ENCODE measurements around the gene PLEKHA5.
"Not testable (repeated sequence)": the region's sequence is repeated elsewhere in the genome, so short reads cannot be mapped to it uniquely, and the experiment has no call there.

Gene PLEKHA5, protein sequence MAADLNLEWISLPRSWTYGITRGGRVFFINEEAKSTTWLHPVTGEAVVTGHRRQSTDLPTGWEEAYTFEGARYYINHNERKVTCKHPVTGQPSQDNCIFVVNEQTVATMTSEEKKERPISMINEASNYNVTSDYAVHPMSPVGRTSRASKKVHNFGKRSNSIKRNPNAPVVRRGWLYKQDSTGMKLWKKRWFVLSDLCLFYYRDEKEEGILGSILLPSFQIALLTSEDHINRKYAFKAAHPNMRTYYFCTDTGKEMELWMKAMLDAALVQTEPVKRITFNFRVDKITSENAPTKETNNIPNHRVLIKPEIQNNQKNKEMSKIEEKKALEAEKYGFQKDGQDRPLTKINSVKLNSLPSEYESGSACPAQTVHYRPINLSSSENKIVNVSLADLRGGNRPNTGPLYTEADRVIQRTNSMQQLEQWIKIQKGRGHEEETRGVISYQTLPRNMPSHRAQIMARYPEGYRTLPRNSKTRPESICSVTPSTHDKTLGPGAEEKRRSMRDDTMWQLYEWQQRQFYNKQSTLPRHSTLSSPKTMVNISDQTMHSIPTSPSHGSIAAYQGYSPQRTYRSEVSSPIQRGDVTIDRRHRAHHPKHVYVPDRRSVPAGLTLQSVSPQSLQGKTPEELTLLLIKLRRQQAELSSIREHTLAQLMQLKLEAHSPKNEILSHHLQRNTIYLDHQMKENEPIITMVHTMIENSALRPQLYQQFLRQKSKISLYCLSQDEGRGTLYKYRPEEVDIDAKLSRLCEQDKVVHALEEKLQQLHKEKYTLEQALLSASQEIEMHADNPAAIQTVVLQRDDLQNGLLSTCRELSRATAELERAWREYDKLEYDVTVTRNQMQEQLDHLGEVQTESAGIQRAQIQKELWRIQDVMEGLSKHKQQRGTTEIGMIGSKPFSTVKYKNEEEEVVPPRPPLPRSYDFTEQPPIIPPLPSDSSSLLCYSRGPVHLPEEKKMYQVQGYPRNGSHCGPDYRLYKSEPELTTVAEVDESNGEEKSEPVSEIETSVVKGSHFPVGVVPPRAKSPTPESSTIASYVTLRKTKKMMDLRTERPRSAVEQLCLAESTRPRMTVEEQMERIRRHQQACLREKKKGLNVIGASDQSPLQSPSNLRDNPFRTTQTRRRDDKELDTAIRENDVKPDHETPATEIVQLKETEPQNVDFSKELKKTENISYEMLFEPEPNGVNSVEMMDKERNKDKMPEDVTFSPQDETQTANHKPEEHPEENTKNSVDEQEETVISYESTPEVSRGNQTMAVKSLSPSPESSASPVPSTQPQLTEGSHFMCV

GRCh38 chr12:19129486-19130223, at the start of gene PLEKHA5:
TSS of gene PLEKHA5 (plus strand) at chr12:19129733. CDS start at chr12:19129800, 67 bp downstream.
- peak; percentile 82 for DNase-seq (ENCODE audit: low read depth)

GRCh38 chr12:19080918-19081317, 48.6 kb upstream of the PLEKHA5 start:
- DNase-seq (ENCODE audit: low read depth) = no peak

GRCh38 chr12:19082365-19082911, 47.1 kb upstream of the PLEKHA5 start:
- no peak for DNase-seq (ENCODE audit: low read depth)

DNA sequence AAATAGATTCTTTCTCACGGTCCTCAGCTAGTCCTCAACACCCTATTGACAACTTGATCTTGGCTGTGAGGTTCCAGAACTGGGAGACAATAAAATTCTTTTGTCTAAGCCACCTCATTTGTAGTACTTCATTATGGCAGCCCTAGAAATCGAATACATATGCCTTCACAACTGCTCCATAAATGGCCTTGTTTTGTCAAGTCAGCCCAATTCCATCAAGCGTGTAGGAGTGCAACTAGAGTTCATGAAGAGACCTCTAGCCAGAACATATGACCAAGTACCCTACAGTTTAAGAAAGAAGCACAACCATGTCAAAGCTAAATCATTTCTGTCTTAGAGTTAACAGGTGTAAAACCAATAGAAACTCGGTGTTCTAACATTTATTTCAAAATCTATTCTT, 45.0 kb upstream of the PLEKHA5 start:
- DNase-seq (ENCODE audit: low read depth) = no peak

DNA sequence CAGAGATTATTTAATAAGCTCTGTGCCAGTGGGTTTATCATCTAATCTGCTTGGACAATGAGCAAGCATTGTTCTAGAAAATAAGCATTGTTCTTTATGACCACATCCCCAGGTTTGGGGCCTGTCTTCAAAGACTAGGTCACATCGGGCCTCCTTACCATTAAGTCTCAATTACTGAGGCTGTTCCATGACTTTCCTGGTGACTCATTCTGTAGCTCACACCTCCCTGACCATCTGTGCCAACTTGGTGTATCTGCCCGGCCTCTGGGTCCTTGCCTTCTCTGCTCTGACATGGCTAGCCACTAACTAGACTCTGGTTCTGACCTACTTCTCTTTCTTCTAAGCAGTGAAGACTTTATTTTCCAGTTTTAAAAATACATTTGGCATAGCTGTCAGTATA, 44.4 kb upstream of the PLEKHA5 start:
- peak; percentile 9 for DNase-seq (ENCODE audit: low read depth)

- DNase-seq (ENCODE audit: low read depth) = no peak
Observed at GRCh38 chr12:19088606-19089005, 40.9 kb upstream of the PLEKHA5 start.

- not testable (repeated sequence) for DNase-seq (ENCODE audit: low read depth)
Observed at GRCh38 chr12:19092482-19092881, 37.1 kb upstream of the PLEKHA5 start.

- peak; percentile 15 for DNase-seq (ENCODE audit: low read depth)
Observed at GRCh38 chr12:19093218-19093617, 36.3 kb upstream of the PLEKHA5 start.

DNA sequence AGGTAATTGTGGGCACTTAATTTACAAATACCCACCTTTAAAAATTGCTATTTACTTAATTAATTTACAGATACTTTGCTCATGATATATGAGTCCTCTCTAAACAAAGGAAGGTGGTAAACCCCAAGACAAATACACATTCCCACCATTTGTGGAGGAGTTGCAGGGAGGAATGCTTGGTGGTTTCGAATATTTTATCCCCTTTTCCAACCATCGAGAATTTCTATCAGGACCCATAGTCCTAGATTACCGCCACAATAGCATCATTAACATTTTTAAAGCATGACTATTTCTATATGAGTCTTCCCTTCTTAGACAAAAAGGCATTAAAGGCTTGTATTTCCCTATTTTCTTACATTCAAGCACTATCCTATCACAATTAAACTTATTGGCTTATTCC, 34.2 kb upstream of the PLEKHA5 start:
- DNase-seq (ENCODE audit: low read depth) = no peak

DNA sequence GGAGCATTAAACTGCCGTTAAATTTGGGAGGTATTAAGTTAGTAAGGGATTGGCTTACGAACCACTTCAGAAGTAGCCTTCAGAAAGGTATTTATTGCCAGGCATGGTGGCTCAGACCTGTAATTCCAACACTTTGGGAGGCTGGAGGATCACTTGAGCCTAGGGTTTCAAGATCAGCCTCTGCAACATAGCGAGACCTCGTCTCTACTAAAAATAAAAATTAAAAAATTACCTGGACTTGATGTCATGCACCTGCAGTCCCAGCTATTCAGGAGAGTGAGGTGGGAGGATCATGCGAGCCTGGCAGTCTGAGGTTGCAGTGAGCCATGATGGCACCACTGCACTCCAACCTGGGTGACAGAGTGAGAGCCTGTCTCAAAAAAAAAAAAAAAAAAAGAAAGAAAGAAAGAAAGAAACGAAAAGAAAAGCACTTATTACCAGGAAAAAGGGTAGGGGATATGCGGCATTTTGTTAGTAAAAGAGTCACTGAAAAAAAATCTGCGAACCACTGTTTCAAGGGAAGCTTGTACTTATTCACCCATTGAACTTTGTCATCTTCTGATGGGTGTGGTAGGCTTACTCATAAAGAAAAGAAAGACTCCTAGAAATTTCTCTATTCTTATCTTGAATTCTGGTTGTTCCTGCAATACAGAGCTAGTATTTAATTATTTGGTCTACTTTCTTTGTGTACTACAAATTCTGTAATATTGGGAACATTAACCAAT, 33.6 kb upstream of the PLEKHA5 start:
- peak; percentile 50 for DNase-seq (ENCODE audit: low read depth)

DNA sequence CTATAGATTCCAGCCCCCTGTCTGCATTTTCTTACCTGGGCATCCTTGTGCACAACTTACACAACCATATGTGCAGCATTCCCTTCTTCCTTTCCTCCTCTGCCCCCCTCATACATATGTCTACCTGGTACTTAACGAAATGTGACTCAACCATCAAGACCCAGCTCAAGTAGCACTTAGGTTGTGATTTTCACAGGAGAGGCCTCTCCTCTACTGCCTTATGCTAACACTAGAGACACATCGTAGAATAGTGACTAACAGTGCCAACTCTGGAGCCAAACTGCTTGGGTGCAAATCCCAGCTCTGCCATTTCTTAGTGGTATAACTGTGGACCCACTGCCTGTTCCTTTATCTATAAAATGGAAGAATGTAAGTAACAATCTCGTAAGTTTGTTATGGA, 24.1 kb upstream of the PLEKHA5 start:
- DNase-seq (ENCODE audit: low read depth) = no peak

GRCh38 chr12:19107750-19108149, 21.8 kb upstream of the PLEKHA5 start:
- DNase-seq (ENCODE audit: low read depth) = no peak

DNA sequence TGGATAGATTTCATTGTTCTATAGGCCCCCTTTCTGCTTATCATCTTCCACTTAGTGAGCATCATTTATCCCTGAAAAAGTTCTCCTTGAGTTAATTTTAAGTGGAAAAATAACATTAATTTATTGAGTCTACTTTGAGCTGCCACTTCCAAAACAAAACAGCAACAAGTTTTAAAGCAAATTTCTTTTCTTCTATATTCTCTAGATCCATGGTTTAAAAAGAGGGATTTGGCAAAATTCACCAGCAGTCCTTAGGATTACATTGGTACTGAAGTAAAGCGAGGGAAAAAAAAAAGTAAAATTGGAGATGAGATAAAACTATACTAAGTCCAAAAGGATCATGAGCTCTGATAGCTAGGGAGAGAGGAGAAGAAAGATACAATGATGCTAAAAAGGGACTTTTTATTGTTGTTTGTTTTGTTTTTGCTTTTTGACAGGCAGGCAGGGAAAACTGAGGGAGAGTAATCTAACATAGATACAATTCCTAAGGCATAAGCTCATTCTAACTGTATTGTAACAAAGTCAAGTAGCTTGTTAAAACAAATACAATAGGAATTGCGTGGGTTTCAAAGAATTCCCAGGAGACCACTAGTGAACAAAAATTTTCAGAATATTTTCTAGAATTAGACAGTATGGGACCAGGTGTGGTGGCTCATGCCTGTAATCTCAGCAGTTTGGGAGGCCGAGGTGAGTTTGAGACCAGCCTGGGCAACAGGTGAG, 19.2 kb upstream of the PLEKHA5 start:
- no peak for DNase-seq (ENCODE audit: low read depth)

- DNase-seq (ENCODE audit: low read depth) = no peak
Observed at GRCh38 chr12:19113464-19113863, 16.1 kb upstream of the PLEKHA5 start.

GRCh38 chr12:19115285-19115684, 14.2 kb upstream of the PLEKHA5 start:
- no peak for DNase-seq (ENCODE audit: low read depth)

DNA sequence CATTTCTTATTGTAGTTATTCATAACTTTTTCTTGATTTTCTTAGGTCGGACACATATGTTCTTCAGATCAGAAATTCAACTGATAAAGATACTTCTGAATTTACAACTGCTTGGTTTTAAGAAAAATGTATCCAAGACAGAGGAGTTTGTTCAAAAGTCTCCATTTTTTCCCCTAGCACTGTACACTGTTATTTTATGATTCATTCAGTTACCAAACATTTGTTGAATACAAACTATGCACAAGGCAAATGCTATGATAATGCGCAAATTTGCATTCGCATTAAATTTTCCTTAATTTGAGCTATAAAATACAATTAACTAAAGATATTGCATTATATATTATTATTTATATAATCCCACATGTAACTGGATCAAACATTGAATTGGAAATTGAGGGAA, 10.1 kb upstream of the PLEKHA5 start:
- DNase-seq (ENCODE audit: low read depth) = no peak

DNA sequence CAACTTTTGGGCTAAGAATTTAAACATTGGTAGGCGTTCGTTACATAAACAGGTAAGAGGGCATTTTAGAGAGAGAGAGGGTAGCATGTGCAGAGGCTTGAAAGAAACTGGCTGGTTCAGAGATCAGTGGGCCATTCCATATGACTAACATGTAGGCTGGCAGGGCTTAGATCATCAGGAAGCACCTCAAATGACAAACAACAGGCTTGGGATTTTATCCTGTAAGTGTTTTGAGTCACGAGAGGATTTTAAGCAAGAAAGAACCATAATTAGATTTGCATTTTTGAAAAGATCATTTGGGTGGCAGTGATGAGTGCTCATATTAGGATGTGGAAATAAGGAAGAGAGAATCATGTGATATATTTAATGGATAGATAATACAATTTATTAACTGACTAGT, 8.7 kb upstream of the PLEKHA5 start:
- DNase-seq (ENCODE audit: low read depth) = peak; percentile 76

DNA sequence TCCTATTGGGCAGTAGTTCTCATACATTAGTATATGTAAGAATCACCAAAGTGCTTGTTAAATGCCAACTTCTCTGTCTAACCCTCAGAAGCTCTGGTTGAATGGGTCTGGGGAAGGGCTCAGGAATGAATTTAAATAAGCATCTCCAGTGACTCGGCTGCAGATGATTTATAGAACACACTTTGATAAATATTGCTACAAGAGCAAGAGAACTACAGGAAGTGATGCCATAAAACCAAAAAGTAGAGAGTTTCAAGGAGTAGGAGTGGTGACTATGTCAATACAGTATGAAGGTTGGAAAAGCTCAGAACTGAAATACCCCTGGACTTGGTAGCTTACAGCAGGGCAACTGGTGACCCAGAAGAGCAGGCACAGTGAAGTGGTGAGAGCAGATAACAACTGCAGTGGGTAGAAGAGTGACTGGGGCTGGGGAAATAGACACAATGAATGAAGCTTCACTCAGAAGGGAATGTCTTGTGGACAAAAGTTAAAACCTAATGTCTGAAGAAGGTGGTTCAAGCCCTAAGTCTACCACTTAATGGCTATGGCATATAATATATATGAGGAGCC, 8.0 kb upstream of the PLEKHA5 start:
- peak; percentile 34 for DNase-seq (ENCODE audit: low read depth)

DNA sequence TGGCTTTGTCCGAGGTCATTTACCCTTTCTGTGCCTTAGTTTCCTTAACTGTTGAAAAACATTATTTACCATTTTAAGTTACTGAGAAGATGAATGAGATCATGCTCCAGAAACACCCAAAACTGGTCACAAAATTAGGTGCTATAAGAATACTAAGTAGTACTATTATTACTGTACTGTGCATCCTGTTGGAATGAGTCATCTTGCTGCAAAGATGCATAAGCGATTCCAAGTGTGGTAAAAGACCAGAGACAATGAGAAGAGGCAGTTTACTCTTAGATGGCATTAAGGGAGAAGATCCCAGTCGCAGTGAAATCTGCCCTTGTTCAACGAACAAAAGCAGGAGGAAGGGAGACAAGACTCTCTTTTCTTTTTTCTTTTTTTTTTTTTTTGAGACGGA, 4.2 kb upstream of the PLEKHA5 start:
- peak; percentile 76 for DNase-seq (ENCODE audit: low read depth)

GRCh38 chr12:19127270-19127669, 2.3 kb upstream of the PLEKHA5 start:
- no peak for DNase-seq (ENCODE audit: low read depth)

Data from ELR (cell line).